Gastrocnemius medialis (tissue), 4 donors: ENCODE data around the gene WSCD1.

ENCODE experiments used
- CTCF ChIP-seq, 5 experiments: fragments of 450-650 bp in 3 of 5; fragments of 200-600 bp in 2 of 5; sonication (generic) in 2 of 5; IDR thresholded peaks in 4 of 5; conservative IDR thresholded peaks in 1 of 5; 1 replicate in 4 of 5; 2 replicates in 1 of 5; pipeline ENCODE4 v1.5.1; 2016 to 2019; ENCODE audit warnings: antibody characterized with exemption in 5 of 5, mild to moderate bottlenecking in 3 of 5, moderate library complexity in 3 of 5
- POLR2A ChIP-seq, 2 donors: fragments of 450-650 bp; IDR thresholded peaks; one replicate each; pipeline ENCODE4 v1.6.1; 2017; ENCODE audit warnings: antibody characterized with exemption in 2 of 2, mild to moderate bottlenecking in 2 of 2, moderate library complexity in 2 of 2

- TF ChIP-seq CTCF (IDR thresholded peaks at IDR 0.05 in 4 of 5, conservative IDR thresholded peaks at IDR 0.05 in 1 of 5) (no peak), POLR2A (IDR thresholded peaks at IDR 0.05) (no peak)
Observed at GRCh38 chr17:6046931-6047330, 23.2 kb upstream of the WSCD1 start.
